K562 (cell line): ENCODE results near the gene GANAB. TPM values are rescaled to one million over a fixed set of nuclear protein-coding genes. Genes with fewer than 3 reads are reported as not detected.

ENCODE experiments used
- ARID2 ChIP-seq: fragments of 450-650 bp; IDR thresholded peaks from 2 replicates; pipeline ENCODE4 v1.6.1; 2017; ENCODE audit warnings: antibody characterized with exemption, mild to moderate bottlenecking
- BDP1 ChIP-seq: IDR thresholded peaks from 3 replicates; pipeline ENCODE4 v1.6.1; 2011; ENCODE audit not compliant: insufficient read length, insufficient read depth
- BRCA1 ChIP-seq, 2 experiments: fragments of 450-650 bp in 1 of 2; sonication (generic) in 1 of 2; formaldehyde crosslinking in 1 of 2; IDR thresholded peaks; 2 replicates each; pipeline versions ENCODE4 v1.5.0 to v1.6.1; 2017 to 2020; ENCODE audit warnings: mild to moderate bottlenecking in 1 of 2, missing genetic modification reagents in 1 of 2
- BRD9 ChIP-seq: fragments of 450-650 bp; IDR thresholded peaks from 2 replicates; pipeline ENCODE4 v1.6.1; 2018; ENCODE audit warnings: low read depth; ENCODE audit not compliant: partially characterized antibody
- CSDE1 ChIP-seq, 2 experiments: fragments of 450-650 bp; IDR thresholded peaks; 2 replicates each; pipeline ENCODE4 v1.6.1; 2016; ENCODE audit warnings: mild to moderate bottlenecking in 1 of 2
- KAT2B ChIP-seq: IDR thresholded peaks from one replicate; pipeline ENCODE4 v1.6.1; 2012; ENCODE audit warnings: low read depth, mild to moderate bottlenecking, control low read depth, inconsistent platforms, low read length, moderate library complexity
- NONO ChIP-seq, 2 experiments: fragments of 200-400 bp in 1 of 2; fragments of 450-650 bp in 1 of 2; formaldehyde crosslinking in 1 of 2; IDR thresholded peaks; 2 replicates each; pipeline ENCODE4 v1.6.1; 2017; ENCODE audit warnings: low read depth in 2 of 2, mild to moderate bottlenecking in 2 of 2, moderate library complexity in 2 of 2, low read length in 1 of 2
- NR2C2 ChIP-seq, 2 experiments: fragments of 200-800 bp in 1 of 2; sonication (Bioruptor generic) in 1 of 2; sonication (generic) in 1 of 2; formaldehyde crosslinking in 1 of 2; IDR thresholded peaks; 2 replicates each; pipeline versions ENCODE4 v1.6.1 to v1.8.0; 2016 to 2022; ENCODE audit warnings: mild to moderate bottlenecking in 1 of 2, missing compliant biosample characterization in 1 of 2, missing genetic modification characterization in 1 of 2, missing genetic modification reagents in 1 of 2
- NR2F6 ChIP-seq: fragments of 450-650 bp; formaldehyde crosslinking; IDR thresholded peaks from 2 replicates; pipeline ENCODE4 v1.4.0; 2020; ENCODE audit warnings: mild to moderate bottlenecking
- PML ChIP-seq: IDR thresholded peaks from 2 replicates; pipeline ENCODE4 v1.6.1; 2012; ENCODE audit warnings: low read length, inconsistent platforms
- PURB ChIP-seq: sonication (generic); formaldehyde crosslinking; IDR thresholded peaks from 2 replicates; pipeline ENCODE4 v1.9.0; 2021; ENCODE audit warnings: low read depth, mild to moderate bottlenecking, missing genetic modification reagents
- RBM14 ChIP-seq: fragments of 200-400 bp; formaldehyde crosslinking; IDR thresholded peaks from 2 replicates; pipeline ENCODE4 v1.6.1; 2018; ENCODE audit warnings: low read depth, mild to moderate bottlenecking, low read length, moderate library complexity, borderline replicate concordance; ENCODE audit not compliant: insufficient read depth
- RBM25 ChIP-seq: fragments of 200-400 bp; formaldehyde crosslinking; IDR thresholded peaks from 2 replicates; pipeline ENCODE4 v1.6.1; 2018; ENCODE audit warnings: low read length, low read depth, moderate library complexity; ENCODE audit not compliant: severe bottlenecking
- TRIM24 ChIP-seq, 2 experiments: fragments of 450-650 bp; IDR thresholded peaks; 2 replicates each; pipeline ENCODE4 v1.6.1; 2016
- ZBTB17 ChIP-seq: fragments of 450-650 bp; formaldehyde crosslinking; IDR thresholded peaks from 2 replicates; pipeline ENCODE4 v1.4.0; 2020; ENCODE audit warnings: mild to moderate bottlenecking
- ZBTB7A ChIP-seq: IDR thresholded peaks from 2 replicates; pipeline ENCODE4 v1.6.1; 2011; ENCODE audit warnings: low read depth, mild to moderate bottlenecking, low read length, moderate library complexity, borderline replicate concordance; ENCODE audit not compliant: control insufficient read depth
- ZFP30 ChIP-seq: fragments of 250-450 bp; sonication (Bioruptor Pico); IDR thresholded peaks from 2 replicates; pipeline ENCODE4 v1.8.0; 2022; ENCODE audit warnings: moderate library complexity, mild to moderate bottlenecking, inconsistent platforms, borderline replicate concordance
- ZFP91 ChIP-seq: sonication (generic); formaldehyde crosslinking; IDR thresholded peaks from 2 replicates; pipeline ENCODE4 v1.8.0; 2022; ENCODE audit warnings: mild to moderate bottlenecking, missing genetic modification reagents
- ZNF431 ChIP-seq: sonication (generic); formaldehyde crosslinking; IDR thresholded peaks from 2 replicates; pipeline ENCODE4 v1.8.0; 2022; ENCODE audit warnings: mild to moderate bottlenecking, missing genetic modification reagents
- ZNF444 ChIP-seq: fragments of 250-450 bp; sonication (Bioruptor Pico); IDR thresholded peaks from 2 replicates; pipeline ENCODE4 v1.4.0; 2020; ENCODE audit warnings: mild to moderate bottlenecking, moderate library complexity
- polyA plus RNA-seq, 8 experiments: library from polyadenylated mRNA; depleted of rRNA in 4 of 8; stranded (reverse) in 5 of 8; unstranded in 3 of 8; fragments of >200 nt; fragmentation: Nextera tagmentation in 2 of 8; fragmentation: Illumina TruSeq in 1 of 8; extraction: Ambion mirVana in 2 of 8; extraction: Trizol in 1 of 8; gene quantifications; 2 replicates each; pipeline versions ENCODE4 v1.2.1 to v1.2.3, GENCODE V29; 2011 to 2014; ENCODE audit warnings: inconsistent platforms in 1 of 8, missing spikeins in 1 of 8
- total RNA-seq, 7 experiments: library from RNA; depleted of rRNA in 6 of 7; stranded (reverse); fragments of >200 nt in 6 of 7; fragmentation: Illumina TruSeq in 2 of 7; extraction: Trizol in 2 of 7; gene quantifications; 2 replicates each; pipeline versions ENCODE4 v1.2.1 to v1.2.3, GENCODE V29; 2011 to 2021; ENCODE audit warnings: low replicate concordance in 1 of 7

Gene GANAB
- total and polyA plus RNA-seq, 9 of the 15 experiments (the other 6 are each of a cell fraction or from before 2014, with no cell fraction given), result 6.5 to 284 (median 161) TPM

GRCh38 chr11:62593434-62594044, 52.9 kb downstream of the GANAB start (continued):
- no peak for TF ChIP-seq NONO (IDR thresholded peaks at IDR 0.05; ENCODE audit: low read depth in 2 of 2, low read length in 1 of 2)
- no peak for TF ChIP-seq RBM14
- no peak for TF ChIP-seq ZNF431 (CRISPR knock-in tag)
- no peak for TF ChIP-seq PML
- no peak for TF ChIP-seq KAT2B
- no peak for TF ChIP-seq NR2F6 (CRISPR knock-in tag)
- TF ChIP-seq BRD9, result no peak
- no peak for TF ChIP-seq ZFP30 (CRISPR knock-in tag)
- no peak for TF ChIP-seq ZNF444 (CRISPR knock-in tag)
- TF ChIP-seq RBM25, result no peak
- no peak for TF ChIP-seq ARID2
- no peak for TF ChIP-seq PURB
- TF ChIP-seq NR2C2 (CRISPR knock-in tag; IDR thresholded peaks at IDR 0.05), result no peak
- TF ChIP-seq NR2C2 (tag; IDR thresholded peaks at IDR 0.05), result no peak
- TF ChIP-seq TRIM24 (IDR thresholded peaks at IDR 0.05), result no peak
- no peak for TF ChIP-seq BDP1
- no peak for TF ChIP-seq BRCA1 (IDR thresholded peaks at IDR 0.05)
- no peak for TF ChIP-seq BRCA1 (CRISPR knock-in tag; IDR thresholded peaks at IDR 0.05)
- no peak for TF ChIP-seq CSDE1 (IDR thresholded peaks at IDR 0.05)
- no peak for TF ChIP-seq ZBTB17 (CRISPR knock-in tag)
- no peak for TF ChIP-seq ZFP91 (CRISPR knock-in tag)
- TF ChIP-seq ZBTB7A, result no peak
